Sigmoid colon (tissue), 4 donors: ENCODE measurements around the gene HAUS8.

ENCODE experiments used
- EP300 ChIP-seq, 4 donors: sonication (generic); formaldehyde crosslinking; IDR thresholded peaks; one replicate each; pipeline ENCODE4 v1.6.1; 2017; ENCODE audit warnings: antibody characterized with exemption in 4 of 4
- POLR2A ChIP-seq, 2 donors: fragments of 450-650 bp; IDR thresholded peaks; one replicate each; pipeline ENCODE4 v1.6.1; 2016; ENCODE audit warnings: antibody characterized with exemption in 2 of 2, mild to moderate bottlenecking in 2 of 2, moderate library complexity in 2 of 2

GRCh38 chr19:17022738-17023137 lies 52.5 kb downstream of the HAUS8 start:
- TF ChIP-seq POLR2A (IDR thresholded peaks at IDR 0.05) (no peak), EP300 (IDR thresholded peaks at IDR 0.05) (no peak)
